HL-60/S4 treated with phorbol 12-myristate 13-acetate at 8.2 ng/mL for 4 days and 3 days (cell line): Measurements from ENCODE around the gene NOL3.

ENCODE experiments used
- in situ Hi-C: fragments of 300-500 bp; cut with MboI; formaldehyde crosslinking; loops from 2 replicates; pipeline ENCODE4 v1.15.0; 2022; ENCODE audit warnings: low sequenced_read_pairs

NOL3 gene

DNA sequence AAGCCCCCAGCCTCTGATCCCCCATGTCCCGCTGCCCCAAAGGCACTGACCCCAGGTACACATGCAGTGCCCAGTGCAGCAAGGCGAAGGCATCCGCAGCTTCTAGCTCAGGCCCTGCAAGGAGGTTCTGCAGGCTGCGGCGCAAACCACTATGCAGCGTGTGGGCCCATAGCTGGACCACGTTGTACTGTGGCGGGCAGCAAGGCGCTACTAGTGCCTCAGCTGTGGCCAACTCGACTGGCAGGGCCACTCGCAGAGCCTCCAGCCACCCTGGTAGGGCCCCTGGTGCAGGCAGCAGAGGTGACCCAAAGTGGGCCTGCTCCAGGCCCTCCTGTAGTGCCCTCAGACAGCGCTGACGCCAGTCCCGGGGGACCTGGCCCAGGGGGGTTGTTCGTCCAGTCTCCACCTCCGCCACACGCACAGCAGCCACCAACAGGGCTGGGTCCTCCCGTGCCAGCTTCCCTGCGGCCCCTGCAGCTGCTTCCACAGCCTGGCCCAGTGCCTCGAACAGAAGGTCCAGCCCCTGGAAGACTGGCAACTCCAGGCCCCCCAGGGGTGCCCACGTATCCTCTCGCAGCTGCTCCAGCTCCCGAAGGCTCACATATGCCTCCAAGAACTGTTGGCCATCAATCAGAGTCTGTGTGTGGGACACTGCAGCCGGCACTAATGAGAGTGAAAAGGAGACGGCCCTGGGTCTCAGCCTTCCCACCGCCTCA lies 17.0 kb downstream of the NOL3 start:
- in situ Hi-C loops: no loop called here

DNA sequence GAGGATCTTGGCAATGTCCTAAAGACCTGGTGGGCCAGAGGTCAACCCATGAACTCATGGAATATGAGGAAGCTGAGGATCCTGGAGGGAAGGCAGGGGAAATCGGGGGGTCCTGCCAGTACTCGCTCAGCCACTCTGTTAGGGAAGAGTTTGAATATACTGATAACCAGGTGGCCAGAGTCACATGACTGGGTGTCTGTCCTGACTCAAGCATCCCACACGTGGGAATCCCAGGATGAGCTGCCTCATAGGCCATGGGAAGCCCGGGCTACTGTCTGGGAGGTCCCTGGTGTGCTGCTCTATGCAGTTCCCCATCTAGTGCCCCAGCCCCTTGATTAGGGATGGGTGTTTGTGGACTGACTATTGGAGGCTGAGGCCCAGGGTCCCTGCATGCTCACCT lies 18.0 kb downstream of the NOL3 start:
- in situ Hi-C loops: no loop called here

DNA sequence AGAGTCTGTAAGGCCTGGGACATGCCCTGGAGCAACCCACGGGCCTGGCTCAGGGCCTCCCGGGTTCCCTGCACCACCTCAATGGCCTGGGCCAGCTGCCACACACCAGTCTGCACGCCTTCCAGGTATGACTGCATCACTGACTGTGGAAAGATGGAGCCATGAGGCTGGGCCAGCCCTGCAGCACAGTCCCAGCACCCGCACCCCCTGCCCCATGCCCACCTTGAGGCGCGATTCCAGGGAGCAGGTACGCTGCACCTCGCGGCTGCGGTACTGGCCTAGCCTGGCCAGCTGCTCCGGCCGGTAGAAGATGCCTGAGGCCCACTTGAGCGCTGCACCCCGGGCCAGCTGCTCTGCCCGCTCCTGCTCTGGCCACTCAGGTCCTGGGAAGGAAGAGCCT lies 18.5 kb downstream of the NOL3 start:
- in situ Hi-C loops: no loop called here

DNA sequence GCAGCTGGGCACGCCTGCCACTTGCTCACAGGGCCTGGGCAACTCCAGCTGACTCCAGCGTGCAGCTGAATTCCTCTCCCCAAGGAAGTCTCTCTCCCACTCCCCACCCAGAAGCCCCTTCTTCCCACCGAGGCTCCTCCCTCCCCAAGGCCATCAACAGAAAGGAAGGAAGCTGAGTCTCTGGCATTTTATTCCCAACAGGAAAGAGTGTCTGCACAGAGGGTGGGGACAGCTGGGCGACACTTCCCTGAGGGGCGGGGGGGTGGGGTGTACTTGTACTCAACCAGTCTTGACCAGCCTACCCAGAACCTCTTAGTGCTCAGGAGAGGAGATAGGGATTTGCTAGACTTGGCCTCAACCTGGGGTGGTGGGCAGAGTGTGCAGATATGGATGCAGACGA lies 19.7 kb downstream of the NOL3 start, which contains the start of gene EXOC3L1:
Gene EXOC3L1, minus strand, starts transcription at position 96 of the 400 bp plus-strand sequence. CDS start 460 bp downstream, outside the sequence.
- in situ Hi-C loops: no loop called here

DNA sequence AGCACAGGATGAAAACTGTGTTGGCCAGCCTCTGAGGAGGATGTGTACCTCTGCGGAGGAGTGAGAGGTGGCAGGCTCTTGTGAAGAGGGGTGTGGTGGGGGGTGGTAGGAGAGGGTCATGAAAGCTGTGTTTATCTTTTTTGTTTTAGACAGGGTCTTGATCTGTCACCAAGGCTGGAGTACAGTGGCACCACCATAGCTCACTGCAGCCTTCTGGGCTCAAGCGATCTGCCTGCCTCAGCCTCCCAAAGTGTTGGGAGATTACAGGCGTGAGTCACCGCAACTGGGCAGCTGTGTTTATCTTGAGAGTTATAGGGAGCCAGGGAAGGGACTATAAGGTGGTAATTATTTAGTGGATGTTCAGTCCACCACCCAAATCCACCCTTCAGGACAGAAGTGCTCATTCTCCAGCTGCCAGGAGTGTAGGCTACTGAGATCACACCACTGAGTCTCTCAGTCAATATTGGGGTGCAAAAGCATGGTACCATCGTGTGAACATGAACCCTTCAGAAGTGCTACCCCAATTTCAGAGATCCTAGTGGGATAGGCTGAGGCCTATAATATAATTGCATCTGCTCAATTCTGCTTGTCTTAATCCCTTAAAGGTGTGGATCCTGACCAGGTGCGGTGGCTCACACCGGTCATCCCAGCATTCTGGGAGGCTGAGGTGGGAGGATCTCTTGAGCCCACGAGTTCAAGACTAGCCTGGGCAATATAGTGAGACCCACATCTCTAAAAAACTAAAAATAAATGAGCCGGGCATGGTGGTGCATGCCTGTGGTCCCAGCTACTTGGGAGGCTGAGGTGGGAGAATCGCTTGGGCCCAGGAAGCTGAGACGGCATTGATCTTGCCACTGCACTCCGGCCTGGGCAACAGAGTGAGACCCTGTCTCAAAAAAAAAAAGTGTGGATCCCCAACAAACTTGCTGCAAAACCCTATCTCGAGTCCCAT lies 20.4 kb downstream of the NOL3 start:
- in situ Hi-C loops: no loop called here

DNA sequence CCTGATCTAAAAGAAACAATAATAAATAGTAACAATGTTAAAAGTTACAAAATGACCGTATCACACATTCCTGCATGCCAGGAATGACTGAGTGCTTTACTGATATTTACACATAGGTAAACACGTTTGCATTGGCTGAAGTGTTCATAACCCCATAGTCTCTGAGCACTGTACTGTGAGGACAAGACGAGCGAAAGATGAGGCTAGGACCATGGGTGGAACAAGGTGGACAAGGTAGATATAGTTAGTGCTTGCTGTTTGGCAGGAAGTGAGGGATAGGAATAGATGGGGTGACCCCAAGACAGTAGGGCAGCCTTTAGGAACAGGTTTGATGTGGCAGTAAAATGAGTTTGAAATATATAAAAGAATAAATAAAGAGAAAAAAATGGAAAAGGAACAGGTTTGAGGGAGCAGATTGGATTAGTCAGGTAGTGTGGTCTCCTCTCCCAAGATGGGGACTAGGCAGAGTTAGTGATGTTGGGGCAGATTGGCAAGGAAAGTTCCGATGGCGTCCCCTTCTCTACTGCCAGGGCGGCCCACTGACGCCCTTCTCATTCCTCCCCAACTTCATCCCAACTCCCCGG lies 21.2 kb downstream of the NOL3 start:
- in situ Hi-C loops: no loop called here

DNA sequence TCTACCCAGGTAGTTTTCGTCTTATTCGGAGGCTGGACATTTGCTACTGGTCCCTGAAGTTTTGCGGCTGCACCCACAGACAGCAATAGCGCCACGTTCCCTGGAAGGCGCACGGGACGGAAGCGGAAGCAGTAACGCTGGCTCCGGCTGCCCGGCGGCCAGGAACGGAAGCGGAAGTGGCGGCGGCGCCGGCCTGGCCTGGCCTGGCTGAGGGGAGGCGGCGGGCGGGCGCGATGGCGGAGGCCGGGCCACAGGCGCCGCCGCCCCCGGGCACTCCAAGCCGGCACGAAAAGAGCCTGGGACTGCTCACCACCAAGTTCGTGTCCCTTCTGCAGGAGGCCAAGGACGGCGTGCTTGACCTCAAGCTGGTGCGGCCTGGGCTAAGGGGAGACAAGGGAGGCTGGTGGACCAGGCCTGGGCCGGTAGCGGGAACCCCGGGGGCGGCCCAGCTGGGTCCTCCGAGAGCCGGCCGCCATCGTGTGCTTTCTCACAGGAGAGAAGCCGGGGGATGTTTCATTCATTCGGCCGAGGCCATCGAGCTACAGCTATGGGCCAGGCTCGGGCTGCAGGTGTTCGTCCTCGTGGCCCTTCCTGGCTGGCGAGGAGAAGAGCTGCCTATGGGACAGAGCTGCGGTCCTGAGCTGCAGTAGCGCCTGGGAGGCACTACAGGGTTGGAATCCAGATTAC lies 21.8 kb downstream of the NOL3 start, which contains the start of gene E2F4:
Gene E2F4, plus strand, starts transcription at position 161 of the 687 bp plus-strand sequence. Its CDS starts 73 bp downstream, at position 234.
- in situ Hi-C loops: no loop called here

DNA sequence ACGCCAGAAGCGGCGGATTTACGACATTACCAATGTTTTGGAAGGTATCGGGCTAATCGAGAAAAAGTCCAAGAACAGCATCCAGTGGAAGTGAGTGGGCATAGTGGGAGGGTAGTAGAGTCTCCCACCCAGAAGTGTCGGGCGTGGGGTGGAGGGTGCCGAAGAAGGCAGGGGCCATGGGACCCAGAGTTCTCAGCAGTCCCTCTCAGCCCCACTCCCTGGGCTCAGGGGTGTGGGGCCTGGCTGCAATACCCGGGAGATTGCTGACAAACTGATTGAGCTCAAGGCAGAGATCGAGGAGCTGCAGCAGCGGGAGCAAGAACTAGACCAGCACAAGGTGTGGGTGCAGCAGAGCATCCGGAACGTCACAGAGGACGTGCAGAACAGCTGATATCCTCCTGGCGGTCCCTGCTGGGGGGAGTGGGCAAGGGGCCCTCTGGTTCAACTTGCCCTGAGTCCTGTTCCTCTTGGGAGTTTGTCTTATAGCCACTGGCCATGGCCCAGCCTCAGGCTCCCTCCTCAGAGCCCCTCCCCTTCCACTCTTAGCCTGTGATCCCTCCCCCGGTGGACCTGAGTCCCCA lies 22.5 kb downstream of the NOL3 start:
- in situ Hi-C loops: no loop called here

DNA sequence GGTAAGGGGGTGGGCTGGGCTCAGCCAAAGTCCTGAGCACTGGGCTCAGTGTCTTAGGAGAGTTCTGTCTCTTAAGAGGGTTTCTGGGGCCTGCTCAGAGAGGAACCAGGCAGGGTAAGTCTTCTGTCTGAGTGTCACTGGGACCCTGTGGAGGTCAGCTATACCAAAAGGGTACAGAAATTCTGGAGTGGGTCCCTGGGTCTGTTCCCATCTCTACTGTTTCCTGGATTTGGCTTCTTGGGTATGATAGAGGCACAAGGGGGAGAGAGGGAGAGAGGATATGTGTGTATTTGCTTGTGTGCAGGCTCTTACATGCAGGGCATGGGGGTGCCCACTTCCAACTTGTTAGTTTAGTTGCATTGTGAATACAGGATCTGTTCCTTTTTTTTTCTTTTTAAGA lies 23.2 kb downstream of the NOL3 start:
- in situ Hi-C loops: no loop called here

DNA sequence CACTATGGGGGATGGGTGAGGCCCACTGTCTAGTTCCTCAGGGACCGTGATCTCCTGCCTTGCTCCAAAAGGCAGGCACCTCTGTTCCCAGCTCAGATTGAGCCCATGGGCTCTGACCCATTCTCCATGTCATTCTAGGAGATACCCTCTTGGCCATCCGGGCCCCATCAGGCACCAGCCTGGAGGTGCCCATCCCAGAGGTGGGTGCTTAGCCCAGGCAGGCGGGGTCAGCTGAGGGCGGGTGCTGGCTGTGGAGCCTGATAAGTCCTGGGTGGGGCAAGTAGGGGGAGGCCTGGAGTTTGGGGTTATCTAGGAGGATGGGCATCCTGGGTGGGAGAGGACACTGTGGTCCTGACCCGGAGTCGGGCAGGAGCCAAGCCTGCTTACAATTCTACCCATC lies 23.9 kb downstream of the NOL3 start:
- in situ Hi-C loops: no loop called here

DNA sequence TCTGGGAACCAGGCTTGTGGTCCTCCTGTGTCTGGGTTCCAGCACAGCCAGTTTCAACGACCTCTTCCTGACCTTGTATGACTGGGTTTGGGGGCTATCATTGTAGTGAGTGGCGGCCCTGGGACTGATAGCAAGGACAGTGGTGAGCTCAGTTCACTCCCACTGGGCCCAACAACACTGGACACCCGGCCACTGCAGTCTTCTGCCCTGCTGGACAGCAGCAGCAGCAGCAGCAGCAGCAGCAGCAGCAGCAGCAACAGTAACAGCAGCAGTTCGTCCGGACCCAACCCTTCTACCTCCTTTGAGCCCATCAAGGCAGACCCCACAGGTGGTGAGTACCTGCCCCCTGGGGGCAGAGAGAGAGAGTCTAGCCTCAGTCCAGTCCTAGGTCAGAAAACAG lies 25.3 kb downstream of the NOL3 start:
- in situ Hi-C loops: no loop called here

DNA sequence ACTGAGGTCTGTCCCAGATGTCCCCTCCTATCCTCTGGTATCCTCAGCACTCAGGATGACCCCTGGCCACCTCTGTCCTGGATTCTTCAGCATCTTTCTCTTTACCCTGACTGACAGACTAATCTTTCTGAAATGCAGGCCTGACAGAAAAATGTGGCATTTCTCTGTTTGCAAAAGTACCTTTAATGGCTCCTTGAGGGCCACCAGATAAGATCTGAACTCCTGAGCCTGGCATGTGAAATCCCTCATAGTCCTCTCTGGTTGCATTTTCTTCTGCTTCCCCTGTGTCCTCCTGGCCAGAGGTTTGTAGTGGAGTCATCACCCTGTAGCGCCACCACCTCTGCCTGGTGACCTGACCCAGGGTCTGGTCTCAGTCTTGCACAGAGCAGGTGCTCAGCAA lies 26.5 kb downstream of the NOL3 start:
- in situ Hi-C loops: no loop called here

DNA sequence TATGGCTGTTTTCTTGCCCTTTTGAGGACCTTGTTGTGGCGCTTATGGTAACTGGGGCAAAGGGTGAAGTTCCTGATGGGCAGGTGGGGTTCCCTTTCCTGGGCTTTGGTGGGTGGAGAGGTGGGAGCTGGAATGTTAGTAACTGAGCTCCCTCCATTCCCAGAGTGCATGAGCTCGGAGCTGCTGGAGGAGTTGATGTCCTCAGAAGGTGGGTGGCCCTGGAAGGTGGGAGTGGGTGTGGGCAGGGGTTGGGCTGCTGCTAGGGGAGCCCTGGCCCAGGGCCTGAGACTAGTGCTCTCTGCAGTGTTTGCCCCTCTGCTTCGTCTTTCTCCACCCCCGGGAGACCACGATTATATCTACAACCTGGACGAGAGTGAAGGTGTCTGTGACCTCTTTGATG lies 27.4 kb downstream of the NOL3 start:
- in situ Hi-C loops: no loop called here

DNA sequence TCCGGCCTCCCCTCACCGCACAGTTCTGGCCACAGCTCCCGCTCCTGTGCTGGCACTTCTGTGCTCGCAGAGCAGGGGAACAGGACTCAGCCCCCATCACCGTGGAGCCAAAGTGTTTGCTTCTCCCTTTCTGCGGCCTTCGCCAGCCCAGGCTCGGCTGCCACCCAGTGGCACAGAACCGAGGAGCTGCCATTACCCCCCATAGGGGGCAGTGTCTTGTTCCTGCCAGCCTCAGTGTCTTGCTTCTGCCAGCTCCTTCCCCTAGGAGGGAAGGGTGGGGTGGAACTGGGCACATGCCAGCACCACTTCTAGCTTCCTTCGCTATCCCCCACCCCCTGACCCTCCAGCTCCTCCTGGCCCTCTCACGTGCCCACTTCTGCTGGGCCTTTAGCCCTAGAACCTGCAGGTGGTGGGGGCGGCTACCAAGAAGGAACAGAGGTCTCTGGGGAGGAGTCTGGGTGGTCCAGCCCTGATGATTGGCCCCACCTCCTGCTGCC lies 27.9 kb downstream of the NOL3 start:
- in situ Hi-C loops: no loop called here

DNA sequence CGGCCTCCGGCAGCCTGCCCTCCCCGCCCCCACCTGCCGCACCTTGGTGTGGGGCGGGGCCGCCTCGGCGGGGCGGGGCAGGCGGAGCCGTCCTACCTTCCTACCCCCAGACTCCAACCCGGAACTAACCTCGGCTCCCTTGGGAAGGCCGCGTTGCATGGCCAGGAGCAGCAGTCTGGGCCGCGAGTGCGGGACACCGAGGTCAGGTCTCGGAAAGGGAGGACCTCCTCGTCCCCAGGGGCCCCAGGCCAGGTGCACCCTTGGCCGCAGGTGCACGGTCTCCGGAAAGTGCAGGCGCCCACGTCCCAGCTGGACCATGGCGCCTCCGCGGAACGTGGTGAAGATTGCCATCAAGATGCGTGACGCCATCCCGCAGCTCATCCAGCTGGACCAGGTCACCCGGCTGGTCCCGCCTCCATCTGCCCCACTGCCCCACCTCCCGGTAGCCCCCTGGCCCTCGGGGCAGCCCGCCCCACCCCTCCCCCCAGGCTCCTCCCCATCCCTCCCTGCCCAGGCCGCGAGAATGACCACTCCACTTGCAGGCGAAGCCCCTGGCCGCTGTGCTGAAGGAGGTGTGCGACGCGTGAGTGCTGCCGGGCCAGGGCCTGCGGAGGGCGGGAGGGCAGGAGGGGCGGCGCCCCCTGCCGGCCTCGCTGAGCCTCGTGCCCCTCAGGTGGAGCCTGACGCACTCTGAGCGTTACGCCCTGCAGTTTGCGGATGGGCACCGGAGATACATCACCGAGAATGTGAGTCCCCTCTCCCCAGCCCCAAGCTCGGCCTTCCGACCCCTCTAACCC lies 28.9 kb downstream of the NOL3 start, which contains the start of gene ELMO3:
Gene ELMO3, plus strand, starts transcription at position 121 of the 797 bp plus-strand sequence. Its CDS starts 196 bp downstream, at position 317.
- in situ Hi-C loops: no loop called here

DNA sequence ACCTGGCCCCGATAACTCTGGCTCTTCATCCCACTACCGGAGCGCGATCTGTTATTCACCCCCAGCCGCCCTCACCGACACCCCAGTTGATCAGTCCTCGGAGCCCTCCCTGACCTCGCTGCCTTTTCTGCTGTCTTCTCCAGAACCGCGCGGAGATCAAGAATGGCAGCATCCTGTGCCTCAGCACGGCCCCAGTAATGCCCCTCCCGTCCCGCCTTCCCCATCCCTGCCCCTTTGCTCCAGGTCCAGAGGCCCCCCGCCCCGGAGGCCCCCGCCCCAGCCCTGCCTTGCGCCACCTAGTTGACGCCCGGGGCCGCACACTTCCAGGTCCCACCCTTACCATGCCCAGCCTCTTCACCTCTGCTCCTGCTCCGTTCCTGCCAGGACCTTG lies 29.5 kb downstream of the NOL3 start:
- in situ Hi-C loops: no loop called here

DNA sequence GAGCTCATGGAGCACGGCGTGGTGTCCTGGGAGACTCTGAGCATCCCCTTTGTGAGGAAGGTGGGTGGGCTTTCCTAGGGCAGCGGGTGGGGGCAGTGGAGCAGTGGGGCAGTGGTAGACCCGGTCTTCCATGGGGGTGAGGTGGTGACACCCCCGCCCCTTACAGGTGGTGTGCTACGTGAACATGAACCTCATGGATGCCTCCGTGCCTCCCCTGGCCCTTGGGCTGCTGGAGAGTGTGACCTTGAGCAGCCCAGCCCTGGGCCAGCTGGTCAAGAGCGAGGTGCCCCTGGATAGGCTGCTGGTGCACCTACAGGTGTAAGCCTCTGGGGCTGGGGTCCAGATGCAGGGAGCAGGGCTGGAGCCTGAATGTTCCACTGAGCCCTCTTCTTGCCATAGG lies 30.2 kb downstream of the NOL3 start:
- in situ Hi-C loops: no loop called here

DNA sequence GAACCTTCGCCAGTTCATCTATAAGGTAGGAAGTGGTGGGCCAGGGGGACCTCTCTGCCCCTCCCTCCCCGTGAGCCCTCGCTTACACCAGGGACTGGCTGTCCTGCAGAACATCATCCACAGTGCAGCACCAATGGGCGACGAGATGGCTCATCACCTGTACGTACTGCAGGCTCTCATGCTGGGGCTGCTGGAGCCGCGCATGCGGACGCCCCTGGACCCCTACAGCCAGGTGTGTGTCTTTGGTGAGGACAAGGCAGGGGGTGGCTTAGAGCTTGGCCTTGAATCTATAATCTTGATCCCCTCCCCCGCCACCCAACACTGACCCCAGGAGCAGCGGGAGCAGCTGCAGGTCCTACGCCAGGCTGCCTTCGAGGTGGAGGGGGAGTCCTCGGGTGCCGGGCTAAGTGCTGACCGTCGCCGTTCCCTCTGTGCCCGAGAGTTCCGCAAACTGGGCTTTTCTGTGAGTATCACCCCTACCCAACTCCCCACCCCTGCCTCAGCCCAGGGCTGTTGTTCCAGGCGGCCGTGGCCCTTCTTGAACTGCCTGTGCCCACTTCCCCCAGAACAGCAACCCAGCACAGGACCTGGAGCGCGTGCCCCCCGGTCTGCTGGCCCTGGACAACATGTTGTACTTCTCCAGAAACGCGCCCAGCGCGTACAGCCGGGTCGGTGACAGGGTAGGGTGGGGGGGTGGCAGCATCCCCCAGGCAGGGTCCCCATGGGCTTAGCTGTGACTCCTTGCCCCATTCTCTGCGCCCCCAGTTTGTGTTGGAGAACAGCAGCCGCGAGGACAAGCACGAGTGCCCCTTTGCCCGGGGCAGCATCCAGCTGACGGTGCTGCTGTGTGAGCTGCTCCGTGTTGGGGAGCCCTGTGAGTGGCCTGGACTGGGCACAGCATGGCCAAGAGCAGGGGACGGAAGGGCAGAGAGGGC lies 31.3 kb downstream of the NOL3 start:
- in situ Hi-C loops: no loop called here
